A549 (cell line): ENCODE results near the gene KRT34. TPM values are rescaled to one million over a fixed set of nuclear protein-coding genes. Genes with fewer than 3 reads are reported as not detected.

Experiments
- ATAC-seq, 2 experiments: fragments of 200-7000 bp in 1 of 2; fragments of >200 bp in 1 of 2; cut with Nextera tagmentation in 1 of 2; cut with Tn5 transposase in 1 of 2; 3 replicates each; pipeline versions ENCODE4 v1.8.0 to v1.9.1; 2018 to 2020; ENCODE audit warnings: mild to moderate bottlenecking in 1 of 2, moderate library complexity in 1 of 2
- CTCF ChIA-PET: fragments of 300-600 bp; sonication (Branson Sonifier 250); formaldehyde crosslinking; extraction: SDS; loops from one replicate; lab custom pipeline; 2021; ENCODE audit warnings: antibody characterized with exemption, inconsistent platforms; lab: Yijun Ruan, JAX
- POLR2A ChIA-PET: fragments of 350-600 bp; formaldehyde crosslinking; extraction: SDS; loops from one replicate; lab custom pipeline; 2021; ENCODE audit warnings: antibody characterized with exemption, inconsistent platforms; lab: Yijun Ruan, JAX
- DNase-seq, 2 experiments: peaks; one replicate each; pipeline versions ENCODE4 v3.0.0 to v3.0.0-alpha.2; 2011 to 2016; ENCODE audit warnings: low read depth in 1 of 2, low spot score in 1 of 2
- FAIRE-seq: peaks from 2 replicates; lab custom pipeline; 2011; peaks lifted over from hg19 to GRCh38; lab: Jason Lieb, UNC
- H3K27ac ChIP-seq, 2 experiments: fragments of >200 bp; sonication (Bioruptor Twin); formaldehyde crosslinking; 3 replicates each; pipeline ENCODE4 v1.5.1; 2016 to 2017
- H3K4me1 ChIP-seq: fragments of >200 bp; sonication (Bioruptor Twin); formaldehyde crosslinking; 3 replicates; pipeline ENCODE4 v1.6.1; 2016
- H3K4me2 ChIP-seq: fragments of >200 bp; sonication (Bioruptor Twin); formaldehyde crosslinking; 3 replicates; pipeline ENCODE4 v1.6.1; 2016
- H3K4me3 ChIP-seq: fragments of >200 bp; sonication (Bioruptor Twin); formaldehyde crosslinking; 3 replicates; pipeline ENCODE4 v1.5.1; 2016
- H3K9me3 ChIP-seq: fragments of >200 bp; sonication (Bioruptor Twin); formaldehyde crosslinking; 3 replicates; pipeline ENCODE4 v1.6.1; 2016
- CBX8 ChIP-seq: fragments of 200-600 bp; sonication (generic); IDR thresholded peaks from 2 replicates; pipeline ENCODE4 v1.6.1; 2016
- E2F6 ChIP-seq: IDR thresholded peaks from 2 replicates; pipeline ENCODE4 v1.6.1; 2012; ENCODE audit warnings: low read depth, borderline replicate concordance
- EHF ChIP-seq: fragments of 250-450 bp; sonication (Bioruptor Pico); IDR thresholded peaks from 2 replicates; pipeline ENCODE4 v1.5.0; 2020; ENCODE audit warnings: mild to moderate bottlenecking
- EHMT2 ChIP-seq: fragments of 200-600 bp; sonication (generic); IDR thresholded peaks from 2 replicates; pipeline ENCODE4 v1.6.1; 2016; ENCODE audit warnings: antibody characterized with exemption, low read depth, mild to moderate bottlenecking, moderate library complexity
- FOSB ChIP-seq: fragments of 250-450 bp; sonication (Bioruptor Pico); IDR thresholded peaks from 2 replicates; pipeline ENCODE4 v1.5.0; 2020; ENCODE audit warnings: mild to moderate bottlenecking, moderate library complexity
- HDAC2 ChIP-seq: fragments of 200-600 bp; sonication (generic); IDR thresholded peaks from 2 replicates; pipeline ENCODE4 v1.6.1; 2016
- HMGXB4 ChIP-seq: fragments of 250-450 bp; sonication (Bioruptor Pico); IDR thresholded peaks from 2 replicates; pipeline ENCODE4 v1.5.0; 2021; ENCODE audit warnings: mild to moderate bottlenecking, moderate library complexity, borderline replicate concordance
- HOXA7 ChIP-seq: fragments of 250-450 bp; sonication (Bioruptor Pico); IDR thresholded peaks from 2 replicates; pipeline ENCODE4 v1.5.0; 2020; ENCODE audit warnings: mild to moderate bottlenecking, moderate library complexity
- MAFK ChIP-seq: fragments of 450-650 bp; IDR thresholded peaks from 2 replicates; pipeline ENCODE4 v1.6.1; 2014; ENCODE audit not compliant: partially characterized antibody
- MAX ChIP-seq: IDR thresholded peaks from 2 replicates; pipeline ENCODE4 v1.6.1; 2012
- MAZ ChIP-seq: fragments of 150-350 bp; IDR thresholded peaks from 2 replicates; pipeline ENCODE4 v1.6.1; 2014; ENCODE audit warnings: antibody characterized with exemption, low read depth, low read length, borderline replicate concordance
- REST ChIP-seq: fragments of 200-600 bp; sonication (generic); IDR thresholded peaks from 2 replicates; pipeline ENCODE4 v1.6.1; 2016; ENCODE audit warnings: antibody characterized with exemption, mild to moderate bottlenecking, moderate library complexity
- RNF2 ChIP-seq: fragments of 200-600 bp; sonication (generic); IDR thresholded peaks from 2 replicates; pipeline ENCODE4 v1.6.1; 2016; ENCODE audit warnings: low read depth, mild to moderate bottlenecking, antibody characterized with exemption, moderate library complexity, borderline replicate concordance
- ZC3H11A ChIP-seq: fragments of 450-650 bp; IDR thresholded peaks from 2 replicates; pipeline ENCODE4 v1.6.1; 2014; ENCODE audit warnings: antibody characterized with exemption, mild to moderate bottlenecking
- ZFP36 ChIP-seq: fragments of 450-650 bp; IDR thresholded peaks from 2 replicates; pipeline ENCODE4 v1.6.1; 2014; ENCODE audit warnings: borderline replicate concordance; ENCODE audit not compliant: partially characterized antibody
- ZSCAN20 ChIP-seq: fragments of 250-450 bp; sonication (Bioruptor Pico); IDR thresholded peaks from 2 replicates; pipeline ENCODE4 v1.8.0; 2022; ENCODE audit warnings: mild to moderate bottlenecking, moderate library complexity
- WGBS: methylation state at CpG from one replicate; pipeline ENCODE4 v1.1.6; 2017; ENCODE audit errors: missing lambda C conversion rate; 5-methylcytosine and 5-hydroxymethylcytosine counted together
- polyA plus RNA-seq, 4 experiments: library from polyadenylated mRNA; depleted of rRNA in 3 of 4; stranded (reverse); fragments of >200 nt; fragmentation: RNase III in 1 of 4; extraction: RNeasy Plus Mini Kit Qiagen cat#74134 plus additional on column Dnase treatment in 1 of 4; gene quantifications; 2 replicates in 3 of 4; 3 replicates in 1 of 4; pipeline ENCODE4 v1.2.3, GENCODE V29; 2011 to 2017

KRT34 gene
- polyA plus RNA-seq, 2 of the 4 experiments (the other 2 are of a cell fraction) = 0.09 to 0.23 TPM

- POLR2A ChIA-PET = no interaction called here
- 33% methylated on average over 3 of the region's 3 CpGs for WGBS
Observed at GRCh38 chr17:41340494-41340893, 41.6 kb downstream of the KRT34 start.

GRCh38 chr17:41339571-41340172 is 42.4 kb downstream of the KRT34 start:
- 28% methylated on average over 2 of the region's 2 CpGs for WGBS
- FAIRE-seq = no peak
- no peak for DNase-seq
- Histone ChIP-seq H3K4me2 (no peak overlapping the region), H3K9me3 (no peaks in the 10 kb centered on the region), H3K4me3 (no peak overlapping the region), H3K27ac (no peak overlapping the region), H3K4me1 (no peaks in the 10 kb centered on the region)
- ATAC-seq = no peak
- no peak for TF ChIP-seq HMGXB4 (CRISPR knock-in tag)
- no peak for TF ChIP-seq EHMT2
- TF ChIP-seq MAX = no peak
- CTCF ChIA-PET = interaction anchor here (1.0 to 1.7 kb wide), 6 partner anchors 9 to 536 kb away, joined by 3 to 10 read pairs (median 4); no protein-coding TSS in a partner anchor
- POLR2A ChIA-PET = no interaction called here

More at GRCh38 chr17:41340494-41340893, 41.6 kb downstream of the KRT34 start:
- no peaks in the 10 kb centered on the region for H3K9me3 ChIP-seq
- TF ChIP-seq ZSCAN20 (CRISPR knock-in tag) (no peak), HOXA7 (CRISPR knock-in tag) (no peak), E2F6 (no peak), CBX8 (no peak), REST (no peak), ZC3H11A (no peak; the same call in 1 of the 2 replicates), ZFP36 (no peak), RNF2 (no peak), MAFK (no peak), EHF (no peak), MAZ (no peak), HDAC2 (no peak)
- DNase-seq (no peak), FAIRE-seq (no peak), ATAC-seq (0 out of 6 replicates have a peak, but pooled peaks of 1 of the 2 experiments have one; percentile 45)
- H3K4me1 ChIP-seq = no peaks in the 10 kb centered on the region
- no peak overlapping the region for H3K4me3 ChIP-seq
- H3K27ac ChIP-seq = no peak overlapping the region
- H3K4me2 ChIP-seq = no peak overlapping the region
- CTCF ChIA-PET = interaction anchor here (0.6 to 3.1 kb wide), 6 partner anchors 8 to 537 kb away, joined by 3 to 10 read pairs (median 4); no protein-coding TSS in a partner anchor

- ATAC-seq = no peak
- H3K9me3 ChIP-seq = no peaks in the 10 kb centered on the region
- WGBS = 65% methylated on average over 5 of the region's 5 CpGs
- CTCF ChIA-PET = interaction anchor here (0.7 to 1.6 kb wide), 7 partner anchors 9 to 535 kb away, joined by 3 to 7 read pairs (median 3); no protein-coding TSS in a partner anchor
- no peak for TF ChIP-seq FOSB (CRISPR knock-in tag)
- peak; percentile 15 for TF ChIP-seq MAFK
- TF ChIP-seq, all 56 proteins: peak for 1
- DNase-seq (no peak), FAIRE-seq (no peak)
- Histone ChIP-seq H3K27ac (no peak overlapping the region), H3K4me3 (no peak overlapping the region), H3K4me1 (no peaks in the 10 kb centered on the region), H3K4me2 (no peak overlapping the region)
- POLR2A ChIA-PET = no interaction called here
Observed at GRCh38 chr17:41338961-41339485, 43.1 kb downstream of the KRT34 start.
